Inferior parietal cortex (tissue), 1 donor: ENCODE data around the gene CPSF3.

ENCODE experiments used
- DNase-seq: peaks from one replicate; pipeline ENCODE4 v3.0.0-alpha.2; 2016; ENCODE audit errors: extremely low spot score

The CPSF3 gene

DNA sequence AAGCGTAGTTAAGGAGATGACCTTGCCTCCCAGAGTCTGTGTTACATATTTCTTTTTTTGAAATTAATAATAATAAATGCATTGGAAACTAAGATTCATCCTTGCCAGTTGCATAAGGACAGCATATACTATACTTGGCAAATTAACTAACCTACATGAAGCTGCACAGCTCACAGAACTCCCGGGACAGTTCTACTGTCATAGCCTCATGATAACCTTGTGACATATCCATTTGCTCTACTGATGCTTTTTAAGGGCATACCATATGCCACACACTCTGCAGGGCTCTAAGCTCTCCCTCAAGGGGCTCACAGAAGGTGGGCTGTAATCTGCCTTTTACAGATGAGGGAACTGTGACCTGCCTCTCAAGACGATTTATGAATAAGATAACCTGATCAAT lies 3.9 kb upstream of the CPSF3 start:
- no peak for DNase-seq

DNA sequence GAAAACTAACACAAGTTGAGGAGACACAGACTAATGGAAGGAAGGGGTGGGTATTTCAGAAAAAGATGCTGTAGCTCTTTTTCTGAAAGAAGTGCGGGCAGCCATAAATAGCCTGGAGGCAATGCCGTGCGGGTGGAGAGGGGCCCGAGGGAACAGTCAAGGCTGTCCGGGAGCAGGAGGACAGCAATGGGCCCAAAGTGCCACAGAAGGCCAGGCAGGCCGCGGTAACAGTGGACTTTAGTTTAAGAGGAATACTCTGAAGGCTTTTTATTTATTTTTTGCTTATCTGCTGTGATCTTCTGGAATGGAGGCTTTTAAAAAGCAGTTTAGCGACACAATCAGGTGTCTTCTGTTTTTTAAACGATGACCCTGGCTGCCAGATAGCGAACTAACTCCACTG lies 3.0 kb upstream of the CPSF3 start:
- no peak for DNase-seq

- DNase-seq: peak; percentile 49
Measured at GRCh38 chr2:9422321-9423099, 944 bp upstream of the CPSF3 start.

GRCh38 chr2:9423922-9424272 lies 443 bp downstream of the CPSF3 start:
- DNase-seq: no peak

DNA sequence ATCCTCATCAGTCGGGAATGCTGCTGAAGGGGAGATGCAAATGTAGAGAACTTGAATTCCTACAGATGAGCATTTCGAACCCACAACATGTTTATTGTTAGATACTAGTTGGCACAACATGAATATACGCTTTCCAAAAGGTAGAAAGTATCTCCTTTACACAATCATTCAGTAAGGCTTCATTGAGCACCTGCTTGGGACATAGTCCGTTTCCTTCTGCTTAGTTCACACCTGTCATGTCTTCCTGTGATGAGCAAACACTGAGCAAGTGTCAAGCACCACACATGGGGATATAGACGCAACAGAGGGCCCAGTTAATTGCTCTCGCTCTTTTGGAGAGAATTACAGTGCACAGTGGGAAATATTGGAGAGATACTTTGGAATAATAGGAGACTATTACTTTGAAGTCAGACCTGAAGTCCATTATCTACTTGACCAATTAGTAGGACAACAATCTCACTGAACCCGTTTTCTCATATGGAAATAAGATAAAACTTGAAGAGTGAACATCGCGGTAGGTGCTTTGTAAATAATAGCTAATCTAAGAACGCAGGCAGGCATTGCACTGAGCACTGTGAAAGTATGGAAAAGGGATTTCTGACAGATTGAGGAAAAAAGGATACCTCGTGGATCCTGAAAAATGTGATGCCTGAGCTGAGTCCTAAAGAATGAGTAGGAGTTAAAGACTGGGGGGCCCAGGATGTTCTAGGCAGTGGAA lies 1.2 kb downstream of the CPSF3 start:
- DNase-seq: no peak

DNA sequence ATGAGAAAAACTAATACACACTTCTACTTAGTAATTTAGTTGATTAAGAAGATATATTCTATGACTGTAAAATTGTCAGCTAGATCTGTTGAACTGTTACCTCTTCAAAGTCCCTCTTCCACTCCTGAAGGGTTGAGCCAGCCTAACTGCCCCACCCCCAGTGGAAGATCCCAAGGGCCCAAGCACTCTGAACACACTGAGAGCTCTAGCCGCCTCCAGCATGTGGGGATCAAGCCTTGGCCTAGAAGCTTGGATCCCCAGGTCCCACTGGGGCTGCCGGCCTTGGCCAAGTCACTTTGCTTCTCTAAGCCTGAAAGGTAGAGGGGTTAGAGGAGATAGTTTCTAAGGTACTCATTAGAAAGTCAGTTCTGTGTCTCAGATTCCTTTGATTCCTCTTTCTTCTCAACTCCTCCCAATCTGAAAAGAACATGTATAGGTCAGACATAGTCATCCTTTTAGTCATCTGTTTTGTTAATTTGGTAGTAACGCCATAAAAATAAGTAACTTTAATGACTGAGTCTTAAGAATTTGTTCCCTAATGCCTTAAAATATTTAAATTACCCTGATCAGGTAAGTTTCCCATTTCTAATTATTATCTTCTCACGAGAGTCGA lies 5.6 kb downstream of the CPSF3 start:
- DNase-seq: no peak

DNA sequence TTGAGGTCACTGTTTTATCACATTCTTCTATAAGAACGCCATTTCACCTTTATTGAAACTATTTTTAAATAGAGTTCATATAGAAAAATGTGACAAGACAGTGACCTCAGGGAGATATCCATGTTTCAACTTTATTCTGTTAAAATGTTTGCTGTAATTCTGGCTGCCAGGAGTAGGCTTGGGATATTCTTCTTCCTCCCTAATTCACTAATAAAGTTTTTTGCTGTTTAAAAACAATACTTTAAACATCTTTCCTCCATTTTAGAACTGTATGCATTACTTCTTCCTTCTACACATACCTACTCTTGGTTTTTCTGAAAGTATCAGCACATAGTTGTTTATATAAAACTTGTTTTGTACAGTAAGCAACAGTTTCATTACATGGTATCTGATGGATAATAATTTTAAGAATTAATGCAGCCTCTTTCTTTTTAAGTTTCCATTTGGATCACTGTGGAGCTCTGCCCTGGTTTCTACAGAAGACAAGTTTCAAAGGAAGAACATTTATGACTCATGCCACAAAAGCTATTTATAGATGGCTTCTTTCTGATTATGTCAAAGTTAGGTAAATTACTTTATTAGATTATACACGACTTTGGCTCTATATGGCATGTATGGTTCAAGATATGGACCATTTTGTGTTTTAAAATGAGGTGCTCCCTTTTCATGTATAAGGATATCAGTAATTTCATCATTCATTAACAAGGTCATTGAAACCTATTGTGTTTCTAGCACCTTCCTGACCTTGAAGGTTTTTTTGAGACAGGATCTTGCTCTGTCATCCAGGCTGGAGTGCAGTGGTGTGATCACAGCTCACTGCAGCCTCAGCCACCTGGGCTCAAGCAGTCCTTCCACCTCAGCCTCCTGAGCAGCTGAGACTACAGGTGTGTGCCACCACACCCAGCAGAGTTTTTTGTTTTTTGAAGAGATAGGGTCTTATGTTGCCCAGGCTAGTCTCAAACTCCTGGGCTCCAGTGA lies 7.2 kb downstream of the CPSF3 start:
- no peak for DNase-seq

GRCh38 chr2:9434489-9434888 lies 11.0 kb downstream of the CPSF3 start:
- no peak for DNase-seq

DNA sequence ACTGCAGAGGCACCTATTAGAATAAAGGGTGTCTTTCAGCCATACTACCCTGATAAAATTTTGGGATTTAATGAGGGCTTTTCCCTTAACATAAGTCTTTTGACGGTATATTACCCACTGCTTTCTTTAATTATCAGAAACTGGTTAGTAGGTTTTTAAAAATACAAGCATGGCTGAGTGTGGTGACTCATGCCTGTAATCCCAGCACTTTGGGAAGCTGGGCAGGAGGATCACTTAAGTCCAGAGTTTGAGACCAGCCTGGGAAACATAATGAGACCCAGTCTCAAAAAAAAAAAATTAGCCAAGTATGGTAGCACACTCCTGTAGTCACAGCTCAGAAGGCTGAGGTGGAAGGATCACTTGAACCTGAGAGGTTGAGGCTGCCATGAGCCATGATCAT lies 16.1 kb downstream of the CPSF3 start:
- no peak for DNase-seq

- peak; percentile 19 for DNase-seq
Measured at GRCh38 chr2:9440058-9440727, 16.7 kb downstream of the CPSF3 start.

GRCh38 chr2:9441556-9441955 lies 18.1 kb downstream of the CPSF3 start:
- DNase-seq: peak; percentile 7

- DNase-seq: no peak
Measured at GRCh38 chr2:9443526-9443925, 20.1 kb downstream of the CPSF3 start.

GRCh38 chr2:9445089-9445488 lies 21.6 kb downstream of the CPSF3 start:
- DNase-seq: no peak

- no peak for DNase-seq
Measured at GRCh38 chr2:9451231-9451630, 27.8 kb downstream of the CPSF3 start.

GRCh38 chr2:9460441-9461017 lies 37.1 kb downstream of the CPSF3 start:
- DNase-seq: no peak

DNA sequence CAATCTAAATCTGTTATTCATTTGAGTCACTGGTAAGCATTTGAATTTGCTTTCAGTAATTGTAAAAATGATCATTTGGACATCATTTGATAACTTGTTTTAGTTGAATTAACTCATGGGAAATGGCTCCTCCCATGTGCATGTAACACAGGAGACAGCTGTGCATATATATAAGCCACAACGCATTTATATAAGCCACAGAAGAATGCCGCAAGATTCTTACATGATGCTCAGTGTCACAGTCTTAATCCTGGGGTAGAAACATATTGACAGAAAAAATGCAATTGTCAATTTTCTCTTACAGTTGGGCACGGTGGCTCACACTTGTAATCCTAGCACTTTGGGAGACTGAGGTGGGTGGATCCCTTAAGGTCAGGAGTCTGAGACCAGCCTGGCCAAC lies 37.6 kb downstream of the CPSF3 start:
- DNase-seq: no peak

- DNase-seq: no peak
Measured at GRCh38 chr2:9462313-9462712, 38.9 kb downstream of the CPSF3 start.

DNA sequence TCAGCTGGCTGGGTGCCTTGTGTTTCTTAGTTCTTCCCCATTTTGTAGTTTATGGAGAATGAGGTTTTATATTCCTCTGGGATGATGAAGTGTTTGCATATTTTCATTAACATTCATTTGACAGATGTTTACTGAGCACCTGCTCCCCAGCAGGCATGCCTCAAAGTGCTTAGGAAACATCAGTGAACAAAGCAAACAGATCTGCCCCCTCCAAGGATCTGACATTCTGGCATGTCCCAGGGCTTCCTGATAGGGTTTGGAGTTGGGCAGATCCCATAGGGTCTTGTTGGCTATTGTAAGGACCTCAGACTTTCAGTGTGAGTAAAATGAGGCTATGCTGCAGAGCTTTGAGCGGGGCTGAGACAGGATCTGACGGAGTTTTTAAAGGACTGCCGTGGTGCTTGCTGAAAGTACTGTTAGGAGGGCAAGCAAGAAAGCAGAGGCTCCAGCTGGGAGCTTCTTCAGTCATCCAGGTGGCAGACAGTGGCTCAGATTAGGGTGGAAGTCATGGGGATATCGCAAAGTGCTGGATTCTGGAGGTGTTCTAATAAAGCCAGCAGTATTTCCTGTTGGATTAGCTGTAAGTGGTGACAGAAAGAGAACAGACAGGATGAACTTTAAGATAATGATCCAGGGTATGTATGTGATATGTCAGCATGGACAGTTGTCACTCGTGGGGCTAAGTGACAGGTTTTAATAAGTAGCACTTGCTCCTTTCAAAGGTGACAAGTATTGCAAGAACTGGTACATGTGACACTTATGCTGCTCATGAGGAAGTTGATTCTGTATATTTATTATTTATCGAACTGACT lies 39.6 kb downstream of the CPSF3 start:
- DNase-seq: no peak

DNA sequence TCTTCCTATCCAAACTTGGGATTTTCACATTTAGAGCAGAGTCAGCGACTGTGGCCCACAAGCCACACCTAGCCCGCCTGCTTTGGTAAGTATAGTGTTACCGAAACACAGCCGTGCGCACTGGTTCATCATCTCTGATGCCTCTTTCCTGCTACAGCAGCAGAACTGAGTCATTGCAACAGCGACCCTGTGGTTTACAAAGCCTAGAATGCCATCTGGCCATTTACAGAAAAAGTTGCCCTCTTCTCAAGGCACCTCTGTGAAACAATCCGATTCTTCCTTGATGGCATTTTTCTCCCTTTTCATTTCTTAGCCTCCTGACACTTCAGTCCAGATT lies 40.2 kb downstream of the CPSF3 start:
- no peak for DNase-seq

- no peak for DNase-seq
Measured at GRCh38 chr2:9465170-9465569, 41.7 kb downstream of the CPSF3 start.
